ENCODE data around the gene MINDY4.

DNA sequence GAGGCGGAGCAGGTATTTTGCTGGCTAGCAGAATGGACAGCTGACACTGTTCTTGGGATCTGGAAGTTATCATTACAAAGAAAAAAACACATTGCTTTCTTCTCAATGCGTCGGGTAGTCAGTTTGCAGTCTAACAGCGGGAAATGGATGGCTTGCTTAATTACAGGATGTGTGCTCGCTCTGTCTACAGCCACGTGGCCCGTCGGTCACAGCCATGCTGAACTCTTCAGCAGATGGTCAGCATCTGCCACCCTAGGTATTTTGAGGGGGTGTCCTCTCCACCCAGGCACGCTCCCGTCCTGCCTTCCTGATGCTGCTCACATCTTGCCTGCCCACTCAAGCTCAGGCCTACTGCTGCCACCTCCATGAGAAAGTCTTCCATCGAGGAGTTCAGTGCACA is 39.6 kb upstream of the MINDY4 start:
- TF ChIP-seq, protein P1, sequence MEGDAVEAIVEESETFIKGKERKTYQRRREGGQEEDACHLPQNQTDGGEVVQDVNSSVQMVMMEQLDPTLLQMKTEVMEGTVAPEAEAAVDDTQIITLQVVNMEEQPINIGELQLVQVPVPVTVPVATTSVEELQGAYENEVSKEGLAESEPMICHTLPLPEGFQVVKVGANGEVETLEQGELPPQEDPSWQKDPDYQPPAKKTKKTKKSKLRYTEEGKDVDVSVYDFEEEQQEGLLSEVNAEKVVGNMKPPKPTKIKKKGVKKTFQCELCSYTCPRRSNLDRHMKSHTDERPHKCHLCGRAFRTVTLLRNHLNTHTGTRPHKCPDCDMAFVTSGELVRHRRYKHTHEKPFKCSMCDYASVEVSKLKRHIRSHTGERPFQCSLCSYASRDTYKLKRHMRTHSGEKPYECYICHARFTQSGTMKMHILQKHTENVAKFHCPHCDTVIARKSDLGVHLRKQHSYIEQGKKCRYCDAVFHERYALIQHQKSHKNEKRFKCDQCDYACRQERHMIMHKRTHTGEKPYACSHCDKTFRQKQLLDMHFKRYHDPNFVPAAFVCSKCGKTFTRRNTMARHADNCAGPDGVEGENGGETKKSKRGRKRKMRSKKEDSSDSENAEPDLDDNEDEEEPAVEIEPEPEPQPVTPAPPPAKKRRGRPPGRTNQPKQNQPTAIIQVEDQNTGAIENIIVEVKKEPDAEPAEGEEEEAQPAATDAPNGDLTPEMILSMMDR (IDR thresholded peaks at IDR 0.05): no peak
- no peak for TF ChIP-seq POLR2A (IDR thresholded peaks at IDR 0.05)
- no peak for TF ChIP-seq EP300 (IDR thresholded peaks at IDR 0.05)
